ENCODE data around the gene FOSB. TPM values are rescaled to one million over a fixed set of nuclear protein-coding genes. Genes with fewer than 3 reads are reported as not detected.
A peak's percentile ranks its signal among the peaks of the same experiment; 100 is the strongest.

The FOSB gene
- total RNA-seq, 2 experiments from 2014 or later: 36.0 to 43.9 TPM

DNA sequence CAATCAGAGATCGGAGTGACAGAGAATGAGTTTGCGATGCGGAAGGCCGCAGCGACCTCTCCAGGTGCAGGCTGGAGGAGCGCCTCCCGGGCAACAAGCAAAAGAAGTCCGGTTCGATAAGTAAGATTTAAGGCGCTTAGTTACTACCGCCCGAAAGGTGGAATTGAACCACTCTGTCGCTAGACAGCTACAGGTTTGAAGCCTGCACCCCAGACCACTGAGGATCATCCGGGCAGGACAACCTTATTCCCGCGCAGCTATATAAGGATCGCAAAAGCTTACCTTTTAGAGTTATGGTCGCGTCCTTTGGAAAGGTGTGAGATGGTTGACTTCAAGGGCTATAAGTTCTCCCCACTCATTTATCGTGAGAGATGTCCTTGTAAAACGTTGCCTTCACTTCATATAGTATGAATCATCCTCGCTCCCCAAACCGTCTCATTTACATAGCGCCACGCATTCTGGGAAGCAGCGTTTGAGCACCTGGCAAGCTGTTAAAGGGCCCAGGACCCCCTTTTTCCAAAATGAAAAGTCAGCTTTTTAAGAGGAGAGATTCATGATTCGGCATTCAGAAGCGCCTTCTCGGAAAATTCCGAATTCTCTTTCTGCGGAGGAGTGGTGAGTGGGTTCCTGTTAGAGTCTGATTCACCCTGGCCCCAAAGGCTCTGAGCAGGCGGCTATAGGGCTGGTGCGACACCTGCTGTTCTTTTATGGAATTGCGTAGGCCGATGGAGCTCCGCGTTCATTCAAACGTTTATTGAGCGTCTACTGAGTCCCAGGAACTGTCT is 10.8 kb downstream of the FOSB start:
- Mint-ChIP-seq H3K27ac (peak overlapping the region; percentile 98), H3K27me3 (peaks cover 30% of the 10 kb centered on the region), H3K9me3 (no peaks in the 10 kb centered on the region), H3K36me3 (ENCODE audit: low read depth) (no peaks in the 10 kb centered on the region), H3K4me3 (peak overlapping the region; percentile 81), H3K4me1 (peaks cover 44% of the 10 kb centered on the region)
- POLR2A ChIA-PET: interaction anchor here (0.6 to 1.5 kb wide), 3 partner anchors 33 to 39 kb away, joined by 3 to 12 read pairs (median 3); no protein-coding TSS in a partner anchor
- peak; percentile 91 for DNase-seq
- CTCF ChIA-PET: interaction anchor here (0.6 to 16.9 kb wide), 43 partner anchors 8 to 386 kb away, joined by 3 to 310 read pairs (median 6); partner anchors contain the start of genes EML2, ERCC1, FOSB and GIPR

DNA sequence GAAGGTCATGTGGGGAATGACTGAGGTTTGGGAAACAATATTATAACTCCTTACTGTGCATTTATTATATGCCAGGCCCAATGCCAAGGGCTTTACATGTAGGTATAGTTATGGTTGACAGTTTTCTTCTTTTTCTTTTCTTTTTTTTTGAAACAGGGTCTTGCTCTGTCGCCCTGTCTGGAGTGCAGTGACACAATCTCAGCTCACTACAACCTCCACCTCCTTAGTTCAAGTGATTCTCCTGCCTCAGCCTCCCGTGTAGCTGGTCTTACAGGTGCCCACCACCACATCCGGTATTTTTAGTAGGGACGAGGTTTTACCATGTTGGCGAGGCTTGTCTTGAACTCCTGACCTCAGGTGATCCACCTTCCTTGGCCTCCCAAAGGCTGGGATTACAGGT is 15.2 kb downstream of the FOSB start:
- H3K9me3 Mint-ChIP-seq: no peaks in the 10 kb centered on the region
- DNase-seq: no peak

DNA sequence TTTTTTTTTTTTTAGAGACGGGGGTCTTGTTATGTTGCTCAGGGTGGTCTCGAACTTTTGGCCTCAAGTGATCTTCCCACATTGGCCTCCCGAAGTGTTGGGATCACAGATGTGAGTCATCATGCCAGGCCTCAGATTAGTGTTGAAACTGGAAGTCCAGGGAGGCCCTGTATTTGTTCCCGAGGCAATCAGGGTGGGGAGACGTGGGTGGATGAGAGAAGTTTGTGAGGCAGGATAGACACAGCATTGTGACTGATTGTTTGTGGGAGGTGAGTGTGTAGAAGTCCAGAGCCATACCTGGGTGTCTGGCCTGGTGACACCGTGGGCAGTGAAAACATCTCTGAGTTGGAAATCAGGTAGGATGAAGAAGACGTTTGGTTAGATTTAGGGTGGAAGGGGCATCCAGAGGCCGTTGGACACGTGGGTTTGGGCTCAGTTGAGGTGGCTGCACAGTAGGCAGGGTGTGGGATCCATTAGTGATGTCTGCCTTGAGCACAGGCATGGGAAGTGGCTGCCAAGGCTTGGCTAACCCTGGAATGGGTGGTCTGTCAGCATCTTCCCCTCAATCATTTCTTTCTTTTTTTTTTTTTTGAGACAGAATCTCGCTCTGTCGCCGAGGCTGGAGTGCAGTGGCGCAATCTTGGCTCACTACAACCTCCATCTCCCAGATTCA is 16.6 kb downstream of the FOSB start:
- CTCF ChIA-PET: interaction anchor here (0.6 to 3.5 kb wide), 47 partner anchors 8 to 392 kb away, joined by 3 to 73 read pairs (median 5); partner anchors contain the start of genes ERCC1, FOSB, OPA3 and PPM1N
- Mint-ChIP-seq H3K9me3 (no peaks in the 10 kb centered on the region), H3K4me3 (no peak overlapping the region), H3K27me3 (peaks cover 4% of the 10 kb centered on the region), H3K36me3 (ENCODE audit: low read depth) (no peaks in the 10 kb centered on the region), H3K27ac (no peak overlapping the region), H3K4me1 (peaks cover 21% of the 10 kb centered on the region)
- DNase-seq: no peak
- POLR2A ChIA-PET: no interaction called here

More for the DNA sequence above, 15.2 kb downstream of the FOSB start:
- Mint-ChIP-seq H3K36me3 (ENCODE audit: low read depth) (no peaks in the 10 kb centered on the region), H3K4me1 (peaks cover 34% of the 10 kb centered on the region), H3K27ac (no peak overlapping the region), H3K27me3 (peaks cover 4% of the 10 kb centered on the region), H3K4me3 (no peak overlapping the region)
- POLR2A ChIA-PET: no interaction called here
- CTCF ChIA-PET: interaction anchor here (1.5 kb wide), 1 partner anchor 44 kb away, joined by 7 read pairs; no protein-coding TSS in a partner anchor

DNA sequence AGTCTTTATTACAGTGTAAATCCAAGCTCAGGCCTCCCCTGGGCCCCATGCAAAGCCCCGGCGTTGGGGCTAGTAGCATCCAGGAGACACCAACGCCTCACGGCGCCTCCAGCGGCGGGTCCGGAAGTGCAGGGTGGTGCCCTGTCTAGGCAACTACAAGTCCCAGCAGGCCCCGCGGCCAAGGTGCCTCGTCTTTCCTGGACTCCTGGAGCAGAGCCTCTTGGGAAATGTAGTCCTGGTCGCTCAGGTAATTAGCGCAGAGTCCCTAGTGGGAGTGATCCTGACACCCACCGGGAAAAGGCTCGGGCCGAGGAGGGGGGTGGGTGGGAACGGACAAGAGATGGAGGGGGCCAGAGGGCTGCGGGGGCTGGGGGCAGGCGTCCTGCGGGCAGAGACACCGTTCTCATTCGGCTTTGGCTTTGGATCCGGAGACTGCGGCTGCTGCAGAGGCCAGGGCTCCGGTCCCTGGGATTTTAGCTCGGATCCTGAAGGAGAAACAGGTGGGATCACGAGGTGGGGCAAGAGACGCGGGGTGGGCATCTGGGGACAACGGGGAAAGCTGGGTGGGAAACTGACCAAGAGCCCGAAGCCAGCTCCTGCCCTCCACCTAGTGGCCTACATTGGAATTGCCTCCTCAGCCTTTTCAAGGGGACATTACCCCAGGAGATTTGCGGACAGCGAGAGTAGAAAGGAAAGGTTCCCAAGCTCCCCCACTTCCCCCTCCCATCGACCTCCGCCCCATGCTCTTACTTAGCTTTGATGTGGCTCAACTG is 17.7 kb downstream of the FOSB start:
- POLR2A ChIA-PET: interaction anchor here (0.5 kb wide), 1 partner anchor 688 kb away, joined by 3 read pairs; no protein-coding TSS in a partner anchor
- Mint-ChIP-seq H3K9me3 (no peaks in the 10 kb centered on the region), H3K4me1 (peaks cover 16% of the 10 kb centered on the region), H3K36me3 (ENCODE audit: low read depth) (no peaks in the 10 kb centered on the region), H3K4me3 (peak overlapping the region; percentile 90), H3K27me3 (peaks cover 4% of the 10 kb centered on the region), H3K27ac (peak overlapping the region; percentile 80)
- CTCF ChIA-PET: interaction anchor here (0.5 to 3.5 kb wide), 57 partner anchors 8 to 393 kb away, joined by 3 to 73 read pairs (median 4); partner anchors contain the start of genes ERCC1, FOSB, OPA3 and PPM1N
- peak; percentile 99 for DNase-seq

DNA sequence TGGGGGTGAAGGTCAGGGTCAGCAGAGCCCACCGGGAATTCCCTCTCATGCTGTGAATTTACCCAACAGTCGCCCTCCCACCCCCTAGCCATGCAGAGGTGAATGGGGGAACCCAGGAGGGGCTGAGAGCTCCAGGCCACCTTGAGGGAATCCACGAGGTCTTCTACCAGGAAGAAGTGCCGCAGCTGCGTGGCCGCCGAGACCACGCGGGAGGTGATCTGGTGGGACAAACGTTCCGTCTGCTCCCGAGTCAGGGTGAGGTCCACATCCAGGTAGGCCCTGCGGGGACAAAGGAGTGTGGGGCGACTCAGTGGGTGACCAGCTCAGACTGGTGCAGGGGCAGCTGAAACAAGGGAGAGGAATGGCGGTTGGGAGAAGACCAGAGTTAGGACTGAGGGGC is 20.9 kb downstream of the FOSB start:
- Mint-ChIP-seq H3K27me3 (peaks cover 5% of the 10 kb centered on the region), H3K36me3 (ENCODE audit: low read depth) (no peaks in the 10 kb centered on the region), H3K4me1 (peaks cover 24% of the 10 kb centered on the region), H3K9me3 (no peaks in the 10 kb centered on the region), H3K27ac (no peak overlapping the region), H3K4me3 (no peak overlapping the region)
- CTCF ChIA-PET: interaction anchor here (1.1 to 2.9 kb wide), 4 partner anchors 8 to 49 kb away, joined by 3 to 16 read pairs (median 7); partner anchors contain the start of gene RTN2
- DNase-seq: no peak
- POLR2A ChIA-PET: no interaction called here

DNA sequence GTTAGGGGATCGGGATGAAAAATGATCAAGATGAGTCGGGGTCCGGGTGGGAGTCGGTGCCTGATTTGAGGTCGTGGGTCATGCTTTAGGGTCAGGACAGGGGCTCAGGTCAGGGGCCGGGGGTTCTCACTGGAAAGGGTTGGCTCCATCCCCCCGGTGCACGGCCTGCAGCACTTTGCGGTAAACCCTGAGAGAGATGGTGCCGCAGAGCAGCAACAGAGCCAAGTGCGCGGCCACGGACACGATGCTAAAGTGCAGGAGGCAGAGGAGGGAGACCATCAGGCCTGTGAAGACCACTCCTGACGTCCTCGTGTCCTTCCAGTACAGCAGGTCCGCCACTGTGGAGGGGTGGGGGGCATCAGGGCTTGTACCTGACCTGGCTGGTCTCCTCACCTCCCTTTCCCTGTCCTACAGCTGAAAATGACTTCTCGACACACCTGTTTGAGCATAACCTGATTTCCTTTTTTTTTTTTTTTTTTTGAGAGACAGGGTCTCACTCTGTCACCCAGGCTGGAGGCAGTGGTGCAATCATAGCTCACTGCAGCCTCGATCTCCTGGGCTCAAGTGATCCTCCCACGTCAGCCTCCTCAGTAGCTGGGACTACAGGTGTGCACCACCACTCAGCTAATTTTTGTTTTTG is 21.5 kb downstream of the FOSB start:
- ChIA-PET CTCF (interaction anchor here (0.9 to 2.9 kb wide), 4 partner anchors 9 to 76 kb away, joined by 3 to 16 read pairs (median 7); no protein-coding TSS in a partner anchor), POLR2A (no interaction called here)
- H3K27ac Mint-ChIP-seq: no peak overlapping the region
- peaks cover 5% of the 10 kb centered on the region for H3K27me3 Mint-ChIP-seq
- no peaks in the 10 kb centered on the region for H3K36me3 Mint-ChIP-seq (ENCODE audit: low read depth)
- H3K4me3 Mint-ChIP-seq: no peak overlapping the region
- H3K4me1 Mint-ChIP-seq: peaks cover 26% of the 10 kb centered on the region
- DNase-seq: no peak
- no peaks in the 10 kb centered on the region for H3K9me3 Mint-ChIP-seq

DNA sequence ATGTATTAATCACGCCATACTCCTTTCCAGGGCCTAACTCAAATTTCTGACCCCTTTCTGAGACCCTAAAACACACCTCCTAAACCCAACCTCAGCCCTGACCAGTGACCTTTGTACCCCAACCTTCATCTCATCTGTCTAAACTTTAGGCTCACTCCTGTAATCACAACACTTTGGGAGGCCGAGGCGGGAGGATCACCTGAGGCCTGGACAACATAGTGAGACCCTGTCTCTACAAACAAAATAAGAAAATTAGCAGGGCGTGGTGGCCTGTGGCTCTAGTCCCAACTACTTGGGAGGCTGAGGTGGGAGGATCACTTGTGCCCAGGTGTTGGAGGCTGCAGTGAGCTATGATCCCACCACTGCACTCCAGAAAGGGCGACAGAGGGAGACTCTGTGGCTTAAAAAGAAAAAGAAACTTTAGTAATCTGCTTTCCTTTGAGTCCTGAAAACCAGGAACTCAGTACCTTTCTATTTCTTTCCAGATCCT is 24.4 kb downstream of the FOSB start:
- DNase-seq: no peak
- peaks cover 20% of the 10 kb centered on the region for H3K27me3 Mint-ChIP-seq

DNA sequence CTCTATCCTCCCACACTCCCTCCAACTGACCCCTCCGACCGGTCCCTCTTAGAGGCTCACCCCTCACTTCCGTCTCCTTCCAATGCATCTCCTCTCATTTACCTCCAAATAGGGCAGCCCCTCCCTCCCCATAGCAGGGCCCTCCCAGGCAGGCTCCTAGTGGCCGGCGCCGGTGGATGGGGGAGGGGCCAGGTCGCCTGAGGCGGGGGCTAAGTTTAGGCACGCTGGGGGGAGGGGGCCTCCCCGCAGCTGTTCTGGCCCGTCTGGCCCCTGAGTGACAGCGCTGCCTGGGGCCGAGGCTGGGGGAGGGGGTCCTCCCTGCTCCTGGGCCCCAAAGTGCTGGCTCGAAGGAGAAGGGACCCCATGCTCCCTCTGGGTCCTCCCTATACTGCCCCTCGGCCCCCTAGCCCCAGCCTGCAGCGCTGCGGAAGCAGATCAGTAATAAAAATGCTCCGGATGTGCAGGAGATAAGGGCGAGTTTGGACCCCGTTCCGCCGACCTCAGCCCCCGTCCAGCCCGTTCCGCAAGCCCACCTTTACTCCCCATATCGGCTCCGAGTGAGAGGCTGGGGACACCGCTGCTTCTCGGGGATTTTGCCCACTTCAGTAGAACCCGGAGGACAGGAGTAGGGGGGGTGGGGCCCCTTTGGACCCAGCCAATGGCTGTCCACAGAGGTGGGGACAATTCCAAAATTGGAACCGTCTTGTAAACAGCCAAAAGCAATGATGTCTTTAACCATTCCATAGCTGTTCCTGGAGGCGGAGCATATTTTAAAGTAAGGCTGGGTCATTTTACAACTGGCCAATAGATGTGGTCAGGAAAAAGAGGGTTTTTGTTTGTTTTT is 25.1 kb downstream of the FOSB start:
- ChIA-PET CTCF (interaction anchor here (0.6 to 1.9 kb wide), 3 partner anchors 8 to 188 kb away, joined by 3 to 7 read pairs (median 5); no protein-coding TSS in a partner anchor), POLR2A (no interaction called here)
- Mint-ChIP-seq H3K4me3 (peak overlapping the region; percentile 50), H3K27ac (no peak overlapping the region), H3K27me3 (peaks cover 24% of the 10 kb centered on the region), H3K9me3 (no peaks in the 10 kb centered on the region), H3K36me3 (ENCODE audit: low read depth) (no peaks in the 10 kb centered on the region), H3K4me1 (peaks cover 29% of the 10 kb centered on the region)
- DNase-seq: no peak

More for the DNA sequence above, 24.4 kb downstream of the FOSB start:
- ChIA-PET POLR2A (no interaction called here), CTCF (interaction anchor here (1.9 kb wide), 1 partner anchor 12 kb away, joined by 7 read pairs; no protein-coding TSS in a partner anchor)
- Mint-ChIP-seq H3K27ac (no peak overlapping the region), H3K36me3 (ENCODE audit: low read depth) (no peaks in the 10 kb centered on the region), H3K4me3 (no peak overlapping the region), H3K4me1 (peaks cover 24% of the 10 kb centered on the region), H3K9me3 (no peaks in the 10 kb centered on the region)

DNA sequence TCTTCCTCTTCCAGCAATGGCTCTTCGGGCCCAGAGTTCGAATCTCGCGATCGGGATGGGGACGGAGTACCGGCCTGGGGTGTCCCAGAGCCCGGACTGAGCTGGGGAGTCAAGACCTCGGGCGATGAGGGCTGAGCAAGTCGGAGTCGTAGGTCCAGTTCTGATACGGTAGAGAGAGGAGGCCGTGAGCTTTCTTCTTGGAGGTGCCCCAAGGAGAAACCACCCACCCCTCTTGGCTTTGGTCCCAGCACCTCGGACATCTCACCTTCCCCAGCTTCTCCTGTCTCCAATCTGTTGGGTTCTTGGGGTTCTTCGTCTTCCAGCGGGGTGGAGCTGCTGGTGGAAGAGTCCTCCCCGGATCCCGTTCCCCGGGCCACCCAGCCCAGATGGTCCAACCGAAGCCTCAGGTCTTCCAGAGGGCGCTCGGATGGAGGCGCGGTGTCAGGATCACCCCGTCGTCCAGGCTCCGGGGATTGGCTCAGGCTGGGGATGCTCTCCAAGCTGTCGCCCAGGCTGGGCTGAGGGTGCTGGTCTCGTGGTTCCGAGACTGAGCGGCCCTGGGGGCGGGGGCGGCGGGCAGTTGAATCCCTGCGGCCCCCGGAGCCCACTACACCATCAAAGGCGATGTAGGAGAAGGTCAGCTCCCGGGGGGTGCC is 26.6 kb downstream of the FOSB start:
- ChIA-PET CTCF (interaction anchor here (0.7 to 3.2 kb wide), 6 partner anchors 9 to 148 kb away, joined by 3 to 48 read pairs (median 10); no protein-coding TSS in a partner anchor), POLR2A (interaction anchor here (0.6 kb wide), 1 partner anchor 31 kb away, joined by 7 read pairs; no protein-coding TSS in a partner anchor)
- Mint-ChIP-seq H3K9me3 (no peaks in the 10 kb centered on the region), H3K27me3 (peaks cover 32% of the 10 kb centered on the region), H3K4me3 (no peak overlapping the region), H3K27ac (no peak overlapping the region), H3K4me1 (peaks cover 40% of the 10 kb centered on the region), H3K36me3 (ENCODE audit: low read depth) (no peaks in the 10 kb centered on the region)
- no peak for DNase-seq

DNA sequence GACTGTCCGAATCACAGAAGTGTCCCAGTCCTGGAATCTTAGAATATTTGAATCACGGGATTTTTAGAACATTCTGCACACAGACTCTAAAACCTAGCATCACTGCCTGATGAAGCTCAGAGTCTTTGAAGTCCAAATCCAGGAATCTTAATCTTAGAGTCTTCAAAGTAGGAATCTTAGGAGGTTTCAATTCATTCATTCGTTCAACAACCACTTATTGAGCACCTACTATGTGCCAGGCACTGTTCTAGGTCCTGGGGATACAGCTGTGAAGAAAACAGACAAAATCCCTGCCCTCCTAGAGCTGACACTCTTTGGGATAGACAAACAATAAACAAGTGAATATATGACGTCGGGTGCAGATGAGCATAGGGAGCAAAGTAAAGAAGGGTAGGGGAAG is 27.4 kb downstream of the FOSB start:
- Mint-ChIP-seq H3K27me3 (peaks cover 35% of the 10 kb centered on the region), H3K9me3 (no peaks in the 10 kb centered on the region), H3K27ac (no peak overlapping the region), H3K4me3 (peak overlapping the region; percentile 50), H3K4me1 (peaks cover 43% of the 10 kb centered on the region), H3K36me3 (ENCODE audit: low read depth) (no peaks in the 10 kb centered on the region)
- ChIA-PET POLR2A (interaction anchor here (0.6 kb wide), 1 partner anchor 31 kb away, joined by 7 read pairs; no protein-coding TSS in a partner anchor), CTCF (interaction anchor here (1.4 to 3.2 kb wide), 5 partner anchors 10 to 147 kb away, joined by 4 to 48 read pairs (median 13); no protein-coding TSS in a partner anchor)
- no peak for DNase-seq

All from activated CD4-positive, alpha-beta T cell treated with anti-CD3 and anti-CD28 coated beads, Interleukin-2, amount 10 ng/mL, durations not matched to agents 7 days and 5 days (primary cell).